Fibroblast of lung (primary cell): Measurements from ENCODE around the gene MAST3.
A peak's percentile ranks its signal among the peaks of the same experiment; 100 is the strongest.

Source experiments
- CTCF ChIP-seq, 2 donors: IDR thresholded peaks in 1 of 2; conservative IDR thresholded peaks in 1 of 2; 1 replicate in 1 of 2; 2 replicates in 1 of 2; pipeline ENCODE4 v1.5.1; 2011 to 2012; ENCODE audit warnings: low read length in 2 of 2, control low read depth in 1 of 2, inconsistent platforms in 1 of 2, low read depth in 1 of 2, mild to moderate bottlenecking in 1 of 2
- EZH2 ChIP-seq: IDR thresholded peaks from 2 replicates; pipeline ENCODE4 v1.5.1; 2012; ENCODE audit warnings: low read length, control low read depth, mild to moderate bottlenecking; ENCODE audit errors: missing control alignments

DNA sequence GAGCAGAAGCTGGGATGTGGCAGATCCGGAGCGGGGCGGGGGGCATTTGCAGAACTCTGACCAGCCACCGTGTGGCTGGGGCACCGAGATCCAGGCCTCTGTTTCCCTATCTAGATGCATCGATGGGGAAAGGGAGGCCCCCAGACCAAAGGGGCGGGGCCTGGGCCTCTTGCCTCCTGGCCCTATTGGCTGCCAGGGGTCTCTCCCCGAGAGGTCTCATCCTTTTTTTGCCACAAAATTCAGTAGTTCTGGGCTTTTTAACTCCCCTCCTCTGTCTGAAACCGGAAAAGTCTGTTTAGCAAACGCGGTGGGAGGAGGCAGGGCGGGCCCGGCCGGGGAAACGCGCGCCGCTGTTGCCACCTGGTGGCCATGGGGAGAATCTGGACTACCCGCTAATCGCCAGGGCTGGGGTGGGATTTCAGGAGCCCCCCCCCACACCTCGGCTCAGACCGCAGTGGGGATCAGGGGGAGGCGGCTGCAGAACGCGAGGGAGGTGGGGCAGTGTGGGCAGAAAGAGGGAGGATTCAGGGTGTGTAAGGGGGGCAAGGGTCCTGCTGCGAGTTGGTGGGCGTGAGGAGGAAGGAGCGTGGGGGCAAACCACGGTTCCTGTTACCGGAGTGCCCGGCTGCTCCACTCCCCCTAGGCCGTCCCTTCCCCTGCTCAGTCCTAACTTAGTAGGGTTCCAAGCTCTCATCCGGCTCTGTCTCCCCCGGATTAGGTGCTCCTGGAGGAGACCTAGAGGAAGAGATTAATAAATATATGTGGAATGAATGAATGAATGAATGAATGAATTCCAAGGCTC is 39.2 kb upstream of the MAST3 start:
- TF ChIP-seq CTCF (conservative IDR thresholded peaks at IDR 0.05 in 1 of 2, IDR thresholded peaks at IDR 0.05 in 1 of 2; ENCODE audit: low read depth in 1 of 2, low read length in 2 of 2): peak; percentile 72 to 80
- no peak for TF ChIP-seq EZH2
